NCI-H2171 treated with DMSO at 0.1 percent for 48 hours (cell line): ENCODE results near the gene GAL3ST1.
A peak's percentile ranks its signal among the peaks of the same experiment; 100 is the strongest.
"Not testable (repeated sequence)": the region's sequence is repeated elsewhere in the genome, so short reads cannot be mapped to it uniquely, and the experiment has no call there.

Experiments used
- DNase-seq: peaks from one replicate; lab custom pipeline; 2025; lab: John Stamatoyannopoulos, UW

Gene GAL3ST1

DNA sequence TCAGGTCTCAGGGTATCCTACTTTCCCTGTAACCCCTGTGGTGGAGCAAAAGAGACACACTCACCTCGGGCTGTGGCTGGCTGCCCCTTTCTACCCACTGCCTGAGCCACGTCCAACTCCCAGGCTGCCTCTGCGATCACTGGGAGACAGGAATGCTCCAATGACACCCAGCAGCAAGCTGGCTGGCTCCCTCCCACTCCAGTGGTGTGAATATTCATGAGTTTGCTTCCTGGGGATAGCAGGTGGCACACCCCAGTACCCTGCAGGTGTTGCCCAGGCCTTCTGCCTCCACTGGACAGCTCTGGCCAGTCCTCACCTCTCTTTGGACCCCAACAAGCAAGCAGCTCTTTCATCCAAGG, 9.7 kb downstream of the GAL3ST1 start:
- DNase-seq: peak; percentile 36

DNA sequence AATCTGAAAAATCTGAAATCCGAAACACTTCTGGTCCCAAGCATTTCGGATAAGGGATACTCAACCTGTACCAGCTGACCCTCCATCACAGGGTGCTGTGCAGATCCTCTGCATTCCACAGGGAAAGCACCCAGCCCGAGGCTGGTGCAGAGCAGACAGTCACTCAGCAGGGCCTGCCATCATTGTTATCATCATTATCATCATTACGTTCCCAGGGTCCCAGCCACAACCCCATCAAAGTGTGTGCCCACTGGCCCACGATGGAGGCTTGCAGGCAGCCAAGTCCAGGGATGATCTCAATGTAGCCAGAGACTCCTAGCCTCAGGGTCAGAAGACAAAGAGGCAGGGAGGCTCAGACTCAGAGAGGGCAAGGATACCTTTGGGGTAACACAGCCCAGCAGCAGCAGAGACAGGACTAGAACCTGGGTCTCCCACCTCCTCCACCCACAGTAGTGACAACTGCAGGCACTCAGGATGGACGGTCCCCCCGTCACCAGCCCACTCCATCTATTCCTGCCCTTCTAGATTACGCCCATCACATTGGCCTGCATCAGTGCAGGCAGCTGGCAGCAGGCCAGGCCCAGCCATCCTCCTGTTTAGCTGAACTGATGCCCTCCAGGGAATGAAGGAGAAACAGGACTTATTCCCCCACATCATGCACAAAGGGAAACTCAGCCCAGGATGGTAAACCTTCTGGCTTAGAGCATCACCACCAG, 10.3 kb downstream of the GAL3ST1 start:
- peak; percentile 36 for DNase-seq

DNA sequence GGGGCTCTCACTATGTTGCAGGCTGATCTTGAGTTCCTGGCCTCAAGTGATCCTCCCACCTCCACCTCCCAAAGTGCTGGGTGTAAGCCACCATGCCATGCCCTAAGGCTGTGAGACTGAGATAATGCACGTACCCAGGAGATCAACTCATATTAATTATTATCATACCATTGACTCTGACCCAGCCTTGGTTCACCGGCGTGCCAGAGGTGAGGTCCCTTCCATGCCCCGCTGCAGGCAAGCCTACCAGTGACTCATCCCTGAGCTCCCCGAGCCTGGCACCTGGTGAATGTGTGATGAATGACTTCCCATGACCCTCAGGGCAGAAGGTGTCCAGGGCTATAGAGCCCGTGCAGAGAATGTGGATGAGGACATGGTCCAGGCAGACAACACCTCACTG, 12.1 kb downstream of the GAL3ST1 start:
- no peak for DNase-seq

DNA sequence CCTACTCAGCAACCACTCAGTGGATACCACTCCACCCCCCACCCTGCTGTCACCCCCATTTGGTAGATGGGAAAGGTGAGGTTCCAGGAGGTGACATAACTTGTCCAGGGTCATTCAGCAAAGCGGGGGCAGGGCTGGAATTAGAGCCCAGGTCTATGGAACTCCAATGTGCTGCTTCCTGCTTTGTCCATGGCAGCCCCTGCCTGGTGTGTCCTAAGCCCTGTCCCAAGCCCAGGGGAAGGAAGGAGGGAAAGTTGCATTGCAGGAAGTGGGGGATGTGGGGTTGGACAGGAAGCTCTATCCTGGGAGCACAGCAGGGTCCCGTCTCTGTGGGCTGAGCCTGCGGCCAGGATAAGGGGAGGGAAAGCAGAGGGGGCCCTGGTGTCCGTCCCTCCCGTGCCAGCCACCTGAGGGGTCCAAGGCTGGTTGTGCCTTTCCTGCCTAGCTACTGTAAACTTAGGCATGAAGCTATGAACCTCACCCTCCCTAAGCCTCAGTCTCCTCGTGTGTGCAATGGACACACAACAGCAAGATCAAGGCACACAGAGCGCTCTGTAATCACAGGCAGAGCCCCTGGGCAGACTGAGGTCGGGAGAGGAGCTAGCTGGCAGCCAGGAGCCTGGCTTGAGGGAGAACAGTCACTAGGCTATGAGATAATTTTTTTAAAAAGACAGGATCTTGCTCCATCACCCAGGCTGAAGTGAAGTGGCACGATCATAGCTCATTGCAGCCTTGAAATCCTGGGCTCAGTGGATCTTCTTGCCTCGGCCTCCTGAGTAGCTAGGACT, 12.9 kb downstream of the GAL3ST1 start:
- DNase-seq: no peak

DNA sequence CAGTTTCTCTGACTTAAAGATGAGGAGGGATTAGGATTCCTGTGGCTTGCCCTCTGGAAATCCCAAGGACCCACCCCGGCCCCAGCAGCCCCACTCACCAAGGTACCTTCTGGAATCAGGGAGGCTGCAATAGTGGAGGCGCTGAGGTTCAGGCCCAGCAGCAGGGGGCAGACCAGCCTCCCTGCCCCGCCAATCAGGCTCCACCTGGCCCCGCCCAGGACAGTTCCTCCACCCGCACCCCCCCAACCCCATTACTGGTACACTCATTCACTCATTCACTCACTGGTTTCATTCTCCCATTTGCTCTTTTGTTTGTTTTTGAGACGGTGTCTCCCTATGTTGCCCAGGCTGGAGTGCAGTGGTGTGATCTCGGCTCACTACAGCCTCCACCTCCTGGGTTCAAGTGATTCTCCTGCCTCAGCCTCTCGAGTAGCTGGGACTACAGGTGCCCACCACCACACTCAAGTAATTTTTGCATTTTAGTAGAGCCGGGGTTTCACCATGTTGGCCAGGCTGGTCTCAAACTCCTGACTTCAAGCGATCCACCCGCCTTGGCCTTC, 13.7 kb downstream of the GAL3ST1 start:
- not testable (repeated sequence) for DNase-seq

DNA sequence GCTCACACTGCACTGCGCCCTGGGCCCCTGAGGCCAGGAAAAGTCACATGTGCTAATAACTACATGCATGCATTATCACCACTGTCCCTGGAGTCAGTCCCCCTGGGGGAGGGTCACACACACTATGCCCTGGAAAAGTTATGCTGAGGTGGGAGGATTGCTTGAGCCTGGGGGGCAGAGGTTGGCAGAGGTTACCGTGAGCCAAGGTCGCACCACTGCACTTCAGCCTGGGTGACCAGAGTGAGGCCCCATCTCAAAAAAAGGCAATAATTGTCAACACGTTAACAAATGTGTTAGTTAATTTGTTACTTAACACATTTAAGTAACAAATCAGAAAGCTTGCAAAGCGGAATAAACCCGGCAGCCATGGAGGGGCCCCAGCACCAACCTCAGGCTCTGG, 14.6 kb downstream of the GAL3ST1 start:
- DNase-seq: no peak

DNA sequence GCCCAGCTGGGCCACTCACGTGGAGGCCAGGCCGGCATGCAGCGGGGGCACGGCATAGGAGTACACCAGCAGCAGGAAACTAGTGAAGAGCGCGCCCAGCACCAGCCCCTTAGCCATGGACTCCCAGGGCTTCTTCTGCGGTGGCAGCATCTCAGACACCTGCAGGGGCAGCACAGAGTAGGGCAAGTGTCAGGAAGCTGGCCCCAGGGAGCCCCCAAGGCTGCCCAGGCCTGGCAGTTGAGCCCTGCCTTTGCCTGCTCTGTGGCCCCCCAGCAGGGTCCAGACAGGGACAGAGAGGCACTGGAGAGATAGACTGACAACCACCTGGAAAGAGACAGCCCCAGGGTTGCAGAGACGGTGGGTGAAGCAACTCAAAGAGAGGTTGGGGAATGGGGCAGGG, 17.2 kb downstream of the GAL3ST1 start:
- no peak for DNase-seq

DNA sequence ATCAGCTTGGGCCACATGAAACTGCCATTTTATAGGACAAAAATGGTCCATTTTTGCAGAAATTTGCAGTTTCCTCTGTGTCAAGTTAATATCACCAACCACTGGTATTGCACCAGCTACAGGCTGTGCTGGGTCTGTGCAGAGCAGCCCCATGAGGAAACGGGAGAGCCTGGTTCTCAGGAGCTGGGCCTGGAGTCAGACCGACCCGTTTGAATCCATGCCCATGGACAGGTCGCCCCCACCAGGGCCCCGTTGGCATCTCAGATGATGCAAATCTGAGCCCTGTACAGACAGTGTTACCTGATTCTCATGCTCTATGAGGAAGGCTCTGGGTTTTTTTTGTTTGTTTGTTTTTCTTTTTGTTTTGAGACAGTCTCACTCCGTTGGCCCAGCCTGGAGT, 18.1 kb downstream of the GAL3ST1 start:
- no peak for DNase-seq

DNA sequence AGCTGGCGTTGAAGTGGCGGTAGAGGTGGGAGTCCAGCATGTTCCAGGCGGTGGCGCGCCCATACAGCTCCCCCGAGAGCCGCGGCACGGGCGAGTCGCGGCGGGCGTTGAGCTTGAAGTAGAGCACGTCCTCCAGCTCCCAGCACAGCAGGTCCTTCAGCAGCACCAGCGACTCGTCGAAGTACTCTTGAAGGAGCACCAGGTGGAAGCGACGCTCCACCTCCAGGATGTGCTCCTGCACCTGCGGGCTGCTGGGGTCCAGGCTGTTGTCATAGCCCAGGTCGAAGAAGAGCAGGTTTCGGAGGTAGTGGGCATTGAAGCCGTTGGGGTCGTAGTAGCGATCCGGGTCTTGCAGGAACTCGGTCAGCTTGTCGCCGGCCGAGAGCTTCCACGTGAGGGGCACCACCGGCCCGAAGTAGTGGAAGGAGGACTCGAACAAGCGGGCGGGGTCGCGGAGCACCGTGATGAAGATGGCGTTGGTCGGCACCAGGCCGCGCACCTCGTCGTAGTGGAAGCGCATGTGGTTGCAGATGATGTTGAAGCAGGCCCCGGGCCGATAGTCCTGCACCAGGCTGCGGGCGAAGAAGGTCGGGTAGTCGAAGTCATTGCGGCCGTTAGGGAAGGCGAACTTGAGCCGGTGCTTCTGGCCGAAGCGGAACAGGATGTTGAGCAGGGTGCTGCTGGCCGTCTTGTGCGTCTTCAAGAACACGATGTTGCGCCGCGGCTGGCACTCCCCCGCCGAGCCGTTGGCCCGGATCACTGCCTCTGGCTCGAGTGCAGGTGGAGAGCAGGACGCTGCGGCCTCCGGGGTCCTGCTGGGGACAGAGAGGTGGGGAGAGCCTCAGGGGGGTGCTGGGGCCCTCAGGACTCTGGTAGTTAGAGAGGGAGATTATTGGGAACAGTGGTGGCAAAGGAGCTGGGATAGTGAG, 18.9 kb downstream of the GAL3ST1 start:
- no peak for DNase-seq

DNA sequence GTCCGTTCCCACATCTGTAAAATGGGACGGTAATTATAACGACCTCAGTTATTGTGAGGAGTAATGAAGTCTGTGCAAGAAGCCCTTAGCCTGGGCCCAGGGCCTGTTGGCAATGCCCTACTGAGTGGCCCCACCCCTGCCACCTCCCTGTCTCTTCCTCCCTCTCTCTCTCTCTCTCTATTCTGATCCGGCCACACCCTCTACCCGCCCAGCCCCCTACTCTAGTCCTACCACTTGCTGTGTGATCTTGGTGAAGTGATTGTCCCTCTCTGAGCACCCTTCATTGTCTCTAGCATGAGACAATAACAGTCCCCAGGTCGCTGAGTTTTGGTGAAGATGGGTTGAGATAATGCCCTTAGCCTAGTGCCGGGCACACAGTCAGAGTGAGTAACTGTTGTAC, 20.5 kb downstream of the GAL3ST1 start:
- no peak for DNase-seq

DNA sequence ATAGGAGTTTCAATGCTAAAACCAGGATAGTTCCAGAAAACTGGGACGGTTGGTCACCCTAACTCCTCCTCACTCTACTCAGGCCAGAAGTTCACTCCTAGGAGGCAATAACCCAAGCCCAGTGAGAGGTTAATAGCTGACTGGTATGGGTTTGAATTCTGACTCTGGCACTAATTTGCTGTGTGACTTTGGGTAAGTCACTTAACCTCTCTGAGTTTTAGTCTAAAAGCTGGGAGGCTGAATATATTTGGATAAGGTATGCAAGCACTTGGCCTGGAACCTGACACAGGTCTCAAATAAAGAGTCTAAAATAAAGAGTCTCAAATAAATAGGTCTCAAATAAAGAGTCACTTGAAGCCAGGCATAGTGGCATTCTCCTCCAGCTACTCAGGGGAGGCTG, 21.7 kb downstream of the GAL3ST1 start:
- DNase-seq: no peak

DNA sequence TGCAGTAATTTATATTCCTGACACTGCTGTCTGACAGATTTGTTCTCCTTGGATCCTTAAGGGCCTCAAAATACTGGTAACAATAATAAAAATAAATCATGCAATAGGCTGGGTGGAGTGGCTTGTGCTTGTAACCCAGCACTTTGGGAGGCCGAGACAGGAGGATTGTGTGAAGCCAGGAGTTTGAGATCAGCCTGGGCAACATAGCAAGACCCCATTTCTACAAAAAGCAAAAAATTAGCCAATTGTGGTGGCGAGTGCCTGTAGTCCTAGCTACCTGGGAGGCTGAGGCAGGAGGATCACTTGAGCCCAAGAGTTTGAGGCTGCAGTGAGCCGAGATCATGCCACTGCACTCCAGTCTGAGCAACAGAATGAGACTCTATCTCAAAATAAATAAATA, 22.7 kb downstream of the GAL3ST1 start:
- DNase-seq: not testable (repeated sequence)

DNA sequence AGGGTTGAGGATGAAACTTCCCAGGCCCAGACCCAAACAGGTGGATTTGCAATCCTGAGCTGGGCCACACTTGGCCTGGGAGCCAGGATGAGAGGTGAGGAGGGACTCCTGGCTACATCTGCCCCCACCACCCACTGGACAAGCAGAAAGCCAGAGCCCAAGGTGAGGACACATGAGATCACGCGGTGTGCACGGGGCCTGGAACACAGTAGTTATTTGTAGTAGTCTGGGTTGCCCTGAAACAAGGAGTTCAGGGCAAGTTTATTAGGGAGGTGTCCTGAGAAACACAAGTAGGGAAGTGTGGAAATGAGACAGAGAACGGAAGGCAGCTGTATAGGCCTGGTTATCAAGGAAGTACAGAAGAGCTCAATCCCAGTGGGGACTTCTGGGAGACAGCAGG, 27.3 kb downstream of the GAL3ST1 start:
- no peak for DNase-seq

DNA sequence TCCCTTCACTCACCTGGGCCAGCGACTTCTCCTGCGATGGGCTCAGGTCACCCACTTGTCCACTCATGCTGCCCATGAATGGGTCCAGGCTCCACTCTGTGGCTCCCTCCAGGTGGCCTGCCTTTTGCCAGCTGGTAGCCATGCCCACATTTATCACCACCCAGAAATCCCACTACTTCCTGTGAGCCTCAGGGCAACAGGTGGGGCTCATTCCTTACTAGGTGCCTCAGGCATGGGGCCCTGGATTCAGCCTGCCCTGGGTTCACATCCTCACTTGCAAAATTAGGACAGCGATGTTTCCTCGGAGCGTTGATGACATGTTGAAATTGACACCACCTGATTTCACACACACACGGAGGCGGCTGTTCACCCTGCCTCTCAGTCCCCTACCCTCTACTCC, 27.8 kb downstream of the GAL3ST1 start, which contains the start of gene SEC14L6:
TSS of gene SEC14L6 (minus strand) at position 126 of the 400 bp plus-strand sequence. CDS start at position 67, 59 bp downstream.
- no peak for DNase-seq

DNA sequence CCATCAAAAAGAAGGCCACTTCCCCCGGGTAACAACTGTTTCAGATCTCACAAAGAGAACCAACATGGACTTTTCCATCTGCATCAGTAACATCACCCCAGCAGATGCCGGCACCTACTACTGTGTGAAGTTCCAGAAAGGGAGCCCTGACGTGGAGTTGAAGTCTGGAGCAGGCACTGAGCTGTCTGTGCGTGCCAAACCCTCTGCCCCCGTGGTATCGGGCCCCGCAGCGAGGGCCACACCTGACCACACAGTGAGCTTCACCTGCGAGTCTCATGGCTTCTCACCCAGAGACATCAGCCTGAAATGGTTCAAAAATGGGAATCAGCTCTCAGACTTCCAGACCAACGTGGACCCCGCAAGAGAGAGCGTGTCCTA, 31.7 kb downstream of the GAL3ST1 start:
- no peak for DNase-seq

DNA sequence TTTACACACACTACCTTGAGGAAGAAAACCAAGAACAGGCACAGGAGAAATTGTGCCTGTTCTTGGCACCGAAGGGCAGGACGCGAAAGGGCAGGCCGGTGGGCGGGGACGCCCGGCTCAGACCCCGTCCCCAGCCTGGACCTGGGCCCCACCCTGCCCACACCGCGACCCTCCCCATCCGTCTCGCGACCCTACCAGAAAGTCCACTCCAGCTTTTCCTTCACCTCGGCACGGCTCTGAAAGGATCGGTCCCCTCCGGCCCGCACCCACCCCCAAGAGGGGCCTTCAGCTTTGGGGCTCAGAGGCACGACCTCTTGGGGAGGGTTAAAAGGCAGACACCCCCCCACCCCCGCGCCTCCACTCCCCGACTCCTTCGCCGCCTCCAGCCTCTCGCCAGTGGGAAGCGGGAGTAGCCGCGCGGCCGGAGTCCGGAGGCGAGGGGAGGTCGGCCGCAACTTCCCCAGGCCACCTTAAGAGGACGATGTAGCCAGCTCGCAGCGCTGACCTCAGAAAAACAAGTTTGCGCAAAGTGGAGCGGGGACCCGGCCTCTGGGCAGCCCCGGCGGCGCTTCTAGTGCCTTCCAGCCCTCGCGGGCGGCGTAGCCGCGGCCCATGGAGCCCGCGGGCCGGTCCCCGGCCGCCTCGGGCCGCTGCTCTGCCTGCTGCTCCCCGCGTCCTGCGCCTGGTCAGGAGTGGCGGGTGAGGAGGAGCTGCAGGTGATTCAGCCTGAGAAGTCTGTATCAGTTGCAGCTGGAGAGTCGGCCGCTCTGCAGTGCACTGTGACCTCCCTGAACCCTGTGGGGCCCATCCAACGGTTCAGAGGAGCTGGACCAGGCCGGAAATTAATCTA, 32.3 kb downstream of the GAL3ST1 start:
- DNase-seq: no peak

DNA sequence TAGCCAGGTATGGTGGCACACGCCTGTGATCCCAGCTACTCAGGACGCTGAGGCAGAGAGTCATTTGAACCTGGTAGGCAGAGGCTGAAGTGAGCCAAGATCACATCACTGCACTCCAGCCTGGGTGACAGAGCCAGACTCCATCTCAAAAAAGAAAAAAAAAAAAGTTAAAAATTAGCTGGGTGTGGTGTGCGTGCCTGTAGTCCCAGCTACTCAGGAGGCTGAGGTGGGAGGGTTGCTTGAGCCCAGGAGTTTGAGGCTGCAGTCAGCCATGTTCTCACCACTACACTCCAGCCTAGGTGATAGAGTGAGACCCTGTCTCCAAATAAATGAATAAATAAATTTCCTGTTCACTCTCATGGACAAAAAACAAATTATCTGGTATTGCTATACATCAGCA, 33.0 kb downstream of the GAL3ST1 start:
- not testable (repeated sequence) for DNase-seq

DNA sequence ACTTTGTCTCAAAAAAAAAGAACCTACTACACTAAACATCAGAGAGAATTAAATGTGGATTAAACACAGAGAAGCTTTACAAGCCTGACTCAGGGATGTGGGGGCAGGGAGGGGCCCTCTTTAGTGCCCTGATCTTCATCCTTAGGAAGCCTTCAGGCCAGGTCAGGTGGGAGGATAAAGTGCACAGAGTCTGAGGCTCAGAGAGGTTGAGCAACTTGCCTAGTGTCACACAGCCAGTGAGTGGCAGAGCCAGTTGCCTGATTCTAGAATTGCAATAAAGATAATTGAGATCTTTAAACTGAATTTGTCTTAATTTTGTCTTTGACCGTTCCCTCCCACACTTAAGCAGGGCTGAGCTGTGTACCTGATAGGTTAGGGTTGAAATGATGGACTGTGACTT, 35.1 kb downstream of the GAL3ST1 start:
- DNase-seq: no peak

DNA sequence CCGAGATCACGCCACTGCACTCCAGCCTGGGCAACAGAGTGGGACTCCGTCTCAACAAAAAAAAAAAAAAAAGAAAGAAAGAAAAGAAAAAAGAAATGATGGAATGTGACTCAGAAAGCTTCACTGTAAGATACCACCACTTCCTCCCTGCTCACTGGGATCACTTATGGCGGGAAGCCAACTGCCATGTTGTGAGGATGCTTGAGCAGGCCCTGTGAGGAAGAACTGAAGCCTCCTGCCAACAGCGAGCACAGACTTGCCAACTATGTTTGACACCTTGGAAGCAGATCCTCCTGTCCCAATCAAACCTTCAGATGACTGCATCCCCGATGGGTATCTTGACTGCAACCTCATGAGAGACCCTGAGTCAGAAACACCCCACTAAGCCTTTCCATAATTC, 36.2 kb downstream of the GAL3ST1 start:
- peak; percentile 58 for DNase-seq

DNA sequence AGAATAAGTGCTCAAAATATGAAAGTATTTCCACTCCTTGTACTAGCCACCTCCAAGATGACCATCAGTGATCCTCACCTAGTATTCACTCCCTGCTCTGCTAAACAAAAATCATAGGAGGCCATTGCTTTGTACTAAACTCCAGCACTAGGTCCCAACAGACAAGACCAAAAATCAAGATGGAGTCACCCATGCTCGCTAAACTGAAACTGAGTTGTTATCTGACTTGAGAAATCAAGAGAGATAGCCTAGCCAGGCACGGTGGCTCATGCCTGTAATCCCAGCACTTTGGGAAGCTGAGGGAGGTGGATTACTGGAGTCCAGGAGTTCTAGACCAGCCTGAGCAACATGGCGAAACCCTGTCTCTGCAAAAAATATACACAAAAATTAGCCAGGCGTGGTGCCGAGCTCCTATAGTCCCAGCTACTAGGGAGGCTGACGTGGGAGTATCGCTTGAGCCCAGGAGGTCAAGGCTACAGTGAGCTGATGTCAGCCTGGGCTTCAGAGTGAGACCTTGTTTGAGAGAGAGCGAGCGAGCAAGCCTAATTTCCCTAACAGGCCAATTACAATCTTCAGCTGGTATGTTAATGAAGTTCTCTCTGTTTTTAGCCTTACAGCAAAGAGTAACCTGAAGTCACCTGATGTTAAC, 37.3 kb downstream of the GAL3ST1 start:
- no peak for DNase-seq

DNA sequence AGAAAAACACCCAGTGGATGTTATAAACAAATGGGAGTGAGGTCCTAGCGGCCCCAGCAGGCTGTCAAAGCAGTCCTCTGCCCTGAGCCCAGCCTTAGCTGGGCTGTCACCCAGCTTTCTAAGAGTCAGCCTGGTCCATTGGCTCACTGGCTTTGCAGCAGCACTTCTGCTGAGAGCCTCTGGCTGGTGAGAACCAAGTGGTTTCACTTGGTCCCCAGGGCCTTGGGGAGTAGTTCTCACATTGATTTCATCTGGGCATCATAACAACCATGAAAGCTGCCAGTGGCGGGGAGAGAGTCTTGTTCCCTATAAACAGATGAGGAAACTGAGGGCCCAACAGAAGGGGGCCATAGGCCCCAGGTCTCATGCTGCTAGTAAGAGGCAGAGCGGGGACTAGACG, 39.3 kb downstream of the GAL3ST1 start:
- no peak for DNase-seq
